HCT116 (cell line): ENCODE data around the gene EPS8. TPM values are rescaled to one million over a fixed set of nuclear protein-coding genes. Genes with fewer than 3 reads are reported as not detected.

Experiments used
- ATAC-seq: fragments of 200-7000 bp; cut with Tn5 transposase; 2 replicates; pipeline ENCODE4 v1.9.1; 2020; ENCODE audit warnings: mild to moderate bottlenecking, moderate library complexity
- BruUV-seq: library from RNA; stranded (reverse); fragments of 400-500 nt; replicated peaks from 2 replicates; lab custom pipeline; 2021; lab: Mats Ljungman, UMichigan
- CTCF ChIA-PET: fragments of 300-600 bp; sonication (Branson Sonifier 250); formaldehyde crosslinking; loops from one replicate; lab custom pipeline; 2021; ENCODE audit warnings: antibody characterized with exemption; lab: Charles Lee
- POLR2A ChIA-PET: fragments of 300-600, 350-600 bp; sonication (Branson Sonifier 250); formaldehyde crosslinking; loops from one replicate; lab custom pipeline; 2021; ENCODE audit warnings: antibody characterized with exemption; lab: Charles Lee
- RAD21 ChIA-PET, 2 experiments: fragments of 300-600 bp; sonication (Branson Sonifier 250); formaldehyde crosslinking; loops; one replicate each; lab custom pipeline; 2023; ENCODE audit warnings: low total read pairs in 2 of 2; ENCODE audit not compliant: uncharacterized antibody in 2 of 2, unreplicated experiment in 2 of 2, low non-redundant PET in 1 of 2; lab: Charles Lee
- DNase-seq: peaks from one replicate; pipeline ENCODE4 v3.0.0-alpha.2; 2010; ENCODE audit warnings: low read depth, low spot score
- H2AFZ ChIP-seq: fragments of 200-600 bp; shearing (Covaris generic), sonication (generic); 2 replicates; pipeline ENCODE4 v1.6.1; 2017; ENCODE audit warnings: low read depth, mixed run types, mixed read lengths, antibody characterized with exemption, low read length; ENCODE audit not compliant: poor library complexity, severe bottlenecking
- H3K27ac ChIP-seq: 2 replicates; pipeline ENCODE4 v1.5.1; 2012; ENCODE audit warnings: low read depth, low read length
- H3K27me3 ChIP-seq: fragments of 200-600 bp; sonication (generic); 2 replicates; pipeline ENCODE4 v1.6.1; 2016; ENCODE audit warnings: mixed run types, low read length, mixed read lengths; ENCODE audit not compliant: insufficient read depth
- H3K36me3 ChIP-seq, 2 experiments: fragments of 200-500 bp in 1 of 2; fragments of 200-600 bp in 1 of 2; sonication (Bioruptor generic) in 1 of 2; sonication (generic) in 1 of 2; 2 replicates each; pipeline versions ENCODE4 v1.5.1 to v1.6.1; 2014 to 2016; ENCODE audit warnings: low read length in 2 of 2, inconsistent platforms in 1 of 2, mixed read lengths in 1 of 2, mixed run types in 1 of 2; ENCODE audit not compliant: insufficient read depth in 2 of 2, control insufficient read depth in 1 of 2
- H3K4me1 ChIP-seq, 2 experiments: fragments of 200-600 bp in 1 of 2; sonication (generic) in 1 of 2; 2 replicates each; pipeline versions ENCODE4 v1.5.1 to v1.6.1; 2012 to 2017; ENCODE audit warnings: low read length in 2 of 2, inconsistent platforms in 1 of 2, mild to moderate bottlenecking in 1 of 2, mixed read lengths in 1 of 2, mixed run types in 1 of 2, moderate library complexity in 1 of 2; ENCODE audit not compliant: insufficient read depth in 2 of 2, control insufficient read depth in 1 of 2
- H3K4me2 ChIP-seq: fragments of 200-600 bp; sonication (generic); 2 replicates; pipeline ENCODE4 v1.6.1; 2017; ENCODE audit warnings: mixed run types, low read length, mixed read lengths
- H3K4me3 ChIP-seq, 2 experiments: fragments of 200-600 bp in 1 of 2; sonication (generic) in 1 of 2; replicated peaks in 1 of 2; 2 replicates each; pipeline ENCODE4 v1.5.1; 2011 to 2016; ENCODE audit warnings: low read length in 2 of 2, control low read depth in 1 of 2, low read depth in 1 of 2, mild to moderate bottlenecking in 1 of 2, mixed read lengths in 1 of 2, mixed run types in 1 of 2
- H3K79me2 ChIP-seq: fragments of 200-600 bp; sonication (generic); 2 replicates; pipeline ENCODE4 v1.6.1; 2017; ENCODE audit warnings: mild to moderate bottlenecking, mixed run types, low read length, moderate library complexity, mixed read lengths; ENCODE audit not compliant: insufficient read depth
- H3K9ac ChIP-seq: fragments of 200-600 bp; sonication (generic); 2 replicates; pipeline ENCODE4 v1.6.1; 2016; ENCODE audit warnings: low read length, mixed read lengths
- H3K9me2 ChIP-seq: fragments of 200-600 bp; sonication (generic), shearing (Covaris generic); 2 replicates; pipeline ENCODE4 v1.6.1; 2017; ENCODE audit warnings: mixed run types, mild to moderate bottlenecking, moderate library complexity; ENCODE audit not compliant: insufficient read depth
- H3K9me3 ChIP-seq, 2 experiments: fragments of 200-500 bp in 1 of 2; fragments of 200-600 bp in 1 of 2; sonication (Bioruptor generic) in 1 of 2; sonication (generic) in 1 of 2; 2 replicates each; pipeline ENCODE4 v1.6.1; 2014 to 2017; ENCODE audit warnings: low read length in 2 of 2, mixed read lengths in 2 of 2, inconsistent platforms in 1 of 2, low read depth in 1 of 2, mild to moderate bottlenecking in 1 of 2, mixed run types in 1 of 2, moderate library complexity in 1 of 2; ENCODE audit not compliant: control insufficient read depth in 1 of 2, insufficient read depth in 1 of 2
- H4K20me1 ChIP-seq: fragments of 200-600 bp; sonication (generic), shearing (Covaris generic); 2 replicates; pipeline ENCODE4 v1.6.1; 2017; ENCODE audit warnings: mixed run types, mild to moderate bottlenecking, moderate library complexity; ENCODE audit not compliant: insufficient read depth
- EGR1 ChIP-seq: IDR thresholded peaks from 2 replicates; pipeline ENCODE4 v1.6.1; 2012; ENCODE audit warnings: low read depth
- ELF1 ChIP-seq: IDR thresholded peaks from 2 replicates; pipeline ENCODE4 v1.6.1; 2012; ENCODE audit warnings: low read depth, borderline replicate concordance
- EZH2 ChIP-seq: fragments of 200-600 bp; sonication (generic); IDR thresholded peaks from 2 replicates; pipeline ENCODE4 v1.6.1; 2017; ENCODE audit warnings: antibody characterized with exemption, mixed run types
- POLR2A ChIP-seq: IDR thresholded peaks from 2 replicates; pipeline ENCODE4 v1.7.0; 2011; ENCODE audit warnings: borderline replicate concordance; ENCODE audit not compliant: insufficient read depth, insufficient read length; ENCODE audit errors: extremely low read depth
- POLR2AphosphoS5 ChIP-seq: IDR thresholded peaks from 2 replicates; pipeline ENCODE4 v1.6.1; 2011; ENCODE audit warnings: mild to moderate bottlenecking, low read depth, low read length, moderate library complexity
- SP1 ChIP-seq: IDR thresholded peaks from 2 replicates; pipeline ENCODE4 v1.6.1; 2012; ENCODE audit warnings: low read depth
- SRF ChIP-seq: IDR thresholded peaks from 2 replicates; pipeline ENCODE4 v1.6.1; 2012; ENCODE audit warnings: low read depth
- TCF7L2 ChIP-seq: IDR thresholded peaks from 2 replicates; pipeline ENCODE4 v1.7.0; 2011; ENCODE audit warnings: borderline replicate concordance, inconsistent platforms; ENCODE audit not compliant: insufficient read depth, insufficient read length; ENCODE audit errors: extremely low read depth
- ZFX ChIP-seq: fragments of 450-650 bp; IDR thresholded peaks from 2 replicates; pipeline ENCODE4 v1.6.1; 2017
- intact Hi-C: fragments of 100-400 bp; cut with micrococcal nuclease; formaldehyde crosslinking; loops from 2 replicates; pipeline ENCODE4 v1.10.0; 2022
- total RNA-seq: library from RNA; stranded (reverse); gene quantifications from one replicate; pipeline ENCODE4 v1.2.1, GENCODE V29; 2021; ENCODE audit not compliant: unreplicated experiment
- TF ChIP-seq, protein P1 (sequence below): IDR thresholded peaks from 2 replicates; pipeline ENCODE4 v1.6.1; 2012
- TF ChIP-seq, protein P2 (sequence below): IDR thresholded peaks from 2 replicates; pipeline ENCODE4 v1.6.1; 2012
- TF ChIP-seq, protein P3 (sequence below): IDR thresholded peaks from 2 replicates; pipeline ENCODE4 v1.6.1; 2012; ENCODE audit warnings: low read depth

EPS8 gene
- total RNA-seq, 1 experiment from 2014 or later = 49.9 TPM

DNA sequence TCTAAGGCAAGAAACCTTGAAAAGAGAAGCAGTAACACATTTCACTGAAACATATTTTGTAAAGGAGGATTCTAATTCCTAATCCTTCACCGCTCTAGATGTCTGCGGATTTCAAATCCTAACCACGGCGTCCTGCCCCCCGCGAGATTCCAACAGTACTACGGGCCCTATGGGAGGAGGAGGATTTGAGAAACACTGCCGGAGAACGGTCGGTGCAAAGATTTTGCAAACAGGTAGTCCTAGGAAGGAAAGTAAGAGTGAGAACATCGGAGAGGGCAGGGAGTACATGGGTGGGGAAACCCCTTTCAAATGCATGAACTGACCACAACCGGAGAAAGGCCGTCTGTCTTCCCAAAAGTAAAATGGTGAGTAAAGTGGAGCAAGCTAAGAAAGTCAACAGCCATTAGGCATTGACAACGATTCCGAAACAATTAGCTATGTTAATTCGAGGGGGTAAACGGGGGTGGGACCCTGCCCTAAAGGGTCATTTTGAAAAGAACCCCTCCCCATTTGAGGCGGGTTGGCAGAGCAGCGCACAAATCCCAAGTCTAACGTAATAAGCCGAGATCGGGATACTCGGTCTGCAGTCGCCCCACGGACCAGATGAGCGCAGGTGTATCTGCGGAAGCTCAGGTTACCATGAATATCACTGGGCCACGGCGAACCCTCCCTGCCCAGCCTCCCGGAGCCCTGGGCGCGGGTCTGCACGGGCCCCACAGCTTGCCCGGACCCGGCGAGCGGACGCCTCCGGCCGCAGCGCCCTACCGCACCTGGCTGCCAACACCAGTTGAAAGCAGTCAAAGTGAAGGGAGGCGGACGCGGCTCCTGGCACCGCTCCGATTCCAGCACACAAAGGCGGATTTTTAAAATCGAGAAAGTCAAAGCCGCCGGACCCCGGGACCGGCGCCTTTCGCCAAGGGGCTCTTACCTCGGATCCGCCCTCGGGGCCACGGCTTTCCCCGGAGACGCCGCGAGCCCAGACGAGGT is 662 bp downstream of the EPS8 start:
- intact Hi-C loops = loop anchor here (2.0 kb wide), 1 partner anchor 100 kb away; no protein-coding TSS in a partner anchor

DNA sequence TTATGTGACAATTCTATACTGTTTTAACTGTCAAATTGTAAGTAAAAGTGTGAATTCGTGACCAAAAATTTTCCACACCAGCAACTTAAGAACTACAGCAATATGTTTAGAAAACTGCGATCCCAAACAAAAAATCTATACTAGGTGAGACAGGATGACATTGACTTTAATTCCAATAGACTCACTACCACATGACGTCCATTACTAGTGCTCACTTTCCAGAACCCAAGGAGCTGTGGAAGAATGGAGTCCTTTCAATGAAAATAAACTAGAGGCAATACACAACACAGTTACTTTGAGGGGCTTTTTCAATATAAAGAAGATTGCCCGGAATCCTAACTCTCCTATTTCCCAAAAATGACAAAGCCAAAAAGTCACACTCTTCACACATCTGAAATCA is 1.4 kb downstream of the EPS8 start:
- no peak for DNase-seq
- Histone ChIP-seq H3K9ac (peak overlapping the region; percentile 73), H3K9me2 (no peaks in the 10 kb centered on the region), H3K79me2 (peaks cover 61% of the 10 kb centered on the region), H4K20me1 (0 out of 2 replicates have a peak, but pooled peaks cover 3% of the 10 kb centered on the region), H3K4me1 (peaks cover 14 to 18% of the 10 kb centered on the region in 2 experiments), H3K27me3 (no peaks in the 10 kb centered on the region), H3K4me3 (peak overlapping the region; percentile 78 to 79), H3K4me2 (peak overlapping the region; percentile 84), H3K9me3 (no peaks in the 10 kb centered on the region), H3K27ac (peak overlapping the region; percentile 90; the same call in 1 of the 2 replicates), H2AFZ (no peak overlapping the region), H3K36me3 (peaks cover 0 to 6% of the 10 kb centered on the region in 2 experiments; a peak in 1 of 4 replicates)
- no peak for ATAC-seq
- POLR2A ChIA-PET = interaction anchor here (0.6 to 2.0 kb wide), 3 partner anchors 11 to 99 kb away, joined by 4 to 8 read pairs (median 8); no protein-coding TSS in a partner anchor
- RAD21 ChIA-PET = no interaction called here
- intact Hi-C loops = loop anchor here (2.0 kb wide), 1 partner anchor 99 kb away; no protein-coding TSS in a partner anchor
- CTCF ChIA-PET = interaction anchor here (0.7 kb wide), 1 partner anchor 255 kb away, joined by 4 read pairs; no protein-coding TSS in a partner anchor
- TSS peak; percentile 39 for BruUV-seq
- TF ChIP-seq, protein P1, sequence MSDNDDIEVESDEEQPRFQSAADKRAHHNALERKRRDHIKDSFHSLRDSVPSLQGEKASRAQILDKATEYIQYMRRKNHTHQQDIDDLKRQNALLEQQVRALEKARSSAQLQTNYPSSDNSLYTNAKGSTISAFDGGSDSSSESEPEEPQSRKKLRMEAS = no peak
- TF ChIP-seq EGR1 (no peak), EZH2 (no peak), ZFX (no peak), ELF1 (no peak), POLR2AphosphoS5 (no peak), POLR2A (no peak), TCF7L2 (no peak), SP1 (no peak)
- TF ChIP-seq, protein P2, sequence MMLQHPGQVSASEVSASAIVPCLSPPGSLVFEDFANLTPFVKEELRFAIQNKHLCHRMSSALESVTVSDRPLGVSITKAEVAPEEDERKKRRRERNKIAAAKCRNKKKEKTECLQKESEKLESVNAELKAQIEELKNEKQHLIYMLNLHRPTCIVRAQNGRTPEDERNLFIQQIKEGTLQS = no peak
- TF ChIP-seq, protein P3, sequence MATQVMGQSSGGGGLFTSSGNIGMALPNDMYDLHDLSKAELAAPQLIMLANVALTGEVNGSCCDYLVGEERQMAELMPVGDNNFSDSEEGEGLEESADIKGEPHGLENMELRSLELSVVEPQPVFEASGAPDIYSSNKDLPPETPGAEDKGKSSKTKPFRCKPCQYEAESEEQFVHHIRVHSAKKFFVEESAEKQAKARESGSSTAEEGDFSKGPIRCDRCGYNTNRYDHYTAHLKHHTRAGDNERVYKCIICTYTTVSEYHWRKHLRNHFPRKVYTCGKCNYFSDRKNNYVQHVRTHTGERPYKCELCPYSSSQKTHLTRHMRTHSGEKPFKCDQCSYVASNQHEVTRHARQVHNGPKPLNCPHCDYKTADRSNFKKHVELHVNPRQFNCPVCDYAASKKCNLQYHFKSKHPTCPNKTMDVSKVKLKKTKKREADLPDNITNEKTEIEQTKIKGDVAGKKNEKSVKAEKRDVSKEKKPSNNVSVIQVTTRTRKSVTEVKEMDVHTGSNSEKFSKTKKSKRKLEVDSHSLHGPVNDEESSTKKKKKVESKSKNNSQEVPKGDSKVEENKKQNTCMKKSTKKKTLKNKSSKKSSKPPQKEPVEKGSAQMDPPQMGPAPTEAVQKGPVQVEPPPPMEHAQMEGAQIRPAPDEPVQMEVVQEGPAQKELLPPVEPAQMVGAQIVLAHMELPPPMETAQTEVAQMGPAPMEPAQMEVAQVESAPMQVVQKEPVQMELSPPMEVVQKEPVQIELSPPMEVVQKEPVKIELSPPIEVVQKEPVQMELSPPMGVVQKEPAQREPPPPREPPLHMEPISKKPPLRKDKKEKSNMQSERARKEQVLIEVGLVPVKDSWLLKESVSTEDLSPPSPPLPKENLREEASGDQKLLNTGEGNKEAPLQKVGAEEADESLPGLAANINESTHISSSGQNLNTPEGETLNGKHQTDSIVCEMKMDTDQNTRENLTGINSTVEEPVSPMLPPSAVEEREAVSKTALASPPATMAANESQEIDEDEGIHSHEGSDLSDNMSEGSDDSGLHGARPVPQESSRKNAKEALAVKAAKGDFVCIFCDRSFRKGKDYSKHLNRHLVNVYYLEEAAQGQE = no peak

More for the DNA sequence above, 662 bp downstream of the EPS8 start:
- no peaks in the 10 kb centered on the region for H3K27me3 ChIP-seq
- no peaks in the 10 kb centered on the region for H3K9me2 ChIP-seq
- H3K9ac ChIP-seq = peak overlapping the region; percentile 73
- CTCF ChIA-PET = interaction anchor here (0.7 kb wide), 1 partner anchor 256 kb away, joined by 4 read pairs; no protein-coding TSS in a partner anchor
- RAD21 ChIA-PET = no interaction called here
- H3K4me3 ChIP-seq = peak overlapping the region; percentile 78 to 79
- H3K36me3 ChIP-seq = peaks cover 0 to 6% of the 10 kb centered on the region in 2 experiments; a peak in 1 of 4 replicates
- H3K4me2 ChIP-seq = peak overlapping the region; percentile 84
- peaks cover 14 to 18% of the 10 kb centered on the region in 2 experiments for H3K4me1 ChIP-seq
- ATAC-seq (peak; percentile 58), DNase-seq (peak; percentile 34)
- peak overlapping the region; percentile 90 for H3K27ac ChIP-seq
- 0 out of 2 replicates have a peak, but pooled peaks cover 3% of the 10 kb centered on the region for H4K20me1 ChIP-seq
- no peak overlapping the region for H2AFZ ChIP-seq
- TF ChIP-seq, protein P2 = no peak
- TF ChIP-seq SRF (no peak), ELF1 (no peak), POLR2A (no peak)
- H3K79me2 ChIP-seq = peaks cover 54% of the 10 kb centered on the region
- POLR2A ChIA-PET = interaction anchor here (0.6 to 2.0 kb wide), 8 partner anchors 9 to 256 kb away, joined by 3 to 8 read pairs (median 4); no protein-coding TSS in a partner anchor
- no peaks in the 10 kb centered on the region for H3K9me3 ChIP-seq
- BruUV-seq = no TSS peak
